GM13976 (cell line): ENCODE results near the gene AGBL4.
A peak's percentile ranks its signal among the peaks of the same experiment; 100 is the strongest.

Source experiments
- DNase-seq: peaks from one replicate; pipeline ENCODE4 v3.0.0; 2012; ENCODE audit warnings: low spot score
- CTCF ChIP-seq: IDR thresholded peaks from 2 replicates; pipeline ENCODE4 v1.5.1; 2012; ENCODE audit warnings: borderline replicate concordance, mild to moderate bottlenecking; ENCODE audit not compliant: insufficient read depth; ENCODE audit errors: extremely low read depth, missing control alignments, control extremely low read depth
- in situ Hi-C: fragments of 300-500 bp; cut with MboI; formaldehyde crosslinking; loops from one replicate; pipeline ENCODE4 v1.12.0; 2022; ENCODE audit warnings: low sequenced_read_pairs, mixed read lengths, inconsistent platforms; ENCODE audit not compliant: unreplicated experiment

Gene AGBL4

GRCh38 chr1:48870596-48870995 lies 1153.2 kb downstream of the AGBL4 start:
- no peak for DNase-seq
- peak; percentile 37 for TF ChIP-seq CTCF
- in situ Hi-C loops = no loop called here

GRCh38 chr1:48869116-48869893 lies 1154.4 kb downstream of the AGBL4 start:
- in situ Hi-C loops = no loop called here
- no peak for TF ChIP-seq CTCF
- no peak for DNase-seq

GRCh38 chr1:48864913-48865312 lies 1158.8 kb downstream of the AGBL4 start:
- in situ Hi-C loops = no loop called here
- TF ChIP-seq CTCF = no peak
- no peak for DNase-seq

GRCh38 chr1:48859456-48859855 lies 1164.3 kb downstream of the AGBL4 start:
- in situ Hi-C loops = no loop called here
- no peak for DNase-seq
- TF ChIP-seq CTCF = no peak

- DNase-seq = no peak
- in situ Hi-C loops = no loop called here
- no peak for TF ChIP-seq CTCF
These were observed 1165.4 kb downstream of the AGBL4 start for GRCh38 chr1:48858200-48858920.

- TF ChIP-seq CTCF = no peak
- no peak for DNase-seq
- in situ Hi-C loops = no loop called here
These were observed 1170.7 kb downstream of the AGBL4 start for GRCh38 chr1:48853006-48853405.

GRCh38 chr1:48851638-48852037 lies 1172.1 kb downstream of the AGBL4 start:
- in situ Hi-C loops = no loop called here
- TF ChIP-seq CTCF = no peak
- DNase-seq = no peak
